Small intestine (tissue), 7 donors: ENCODE data around the gene MBTD1. TPM values are rescaled to one million over a fixed set of nuclear protein-coding genes. Genes with fewer than 3 reads are reported as not detected.

Experiments used
- DNase-seq, 2 donors: peaks; one replicate each; pipeline versions ENCODE4 v3.0.0 to v3.0.0-alpha.2; 2013
- FAIRE-seq: peaks from 2 replicates; lab custom pipeline; 2012; peaks lifted over from hg19 to GRCh38; lab: Jason Lieb, UNC
- H3K27ac ChIP-seq, 3 donors: one replicate each; pipeline ENCODE4 v1.5.1; 2013; ENCODE audit warnings: low read length in 2 of 3, mild to moderate bottlenecking in 2 of 3, control low read depth in 1 of 3, inconsistent platforms in 1 of 3, low read depth in 1 of 3, moderate library complexity in 1 of 3
- H3K27me3 ChIP-seq, 3 donors: one replicate each; pipeline ENCODE4 v1.6.1; 2013; ENCODE audit warnings: low read length in 3 of 3, inconsistent platforms in 1 of 3; ENCODE audit not compliant: control insufficient read depth in 3 of 3, insufficient read depth in 3 of 3
- H3K36me3 ChIP-seq, 3 donors: one replicate each; pipeline ENCODE4 v1.6.1; 2013; ENCODE audit warnings: low read length in 3 of 3, inconsistent platforms in 1 of 3, low read depth in 1 of 3, mild to moderate bottlenecking in 1 of 3, moderate library complexity in 1 of 3; ENCODE audit not compliant: control insufficient read depth in 3 of 3, insufficient read depth in 2 of 3
- H3K4me1 ChIP-seq, 3 donors: one replicate each; pipeline ENCODE4 v1.6.1; 2013; ENCODE audit warnings: low read length in 2 of 3, inconsistent platforms in 1 of 3, low read depth in 1 of 3, mild to moderate bottlenecking in 1 of 3, moderate library complexity in 1 of 3; ENCODE audit not compliant: control insufficient read depth in 3 of 3, insufficient read depth in 2 of 3
- H3K4me3 ChIP-seq, 3 donors: one replicate each; pipeline ENCODE4 v1.5.1; 2013; ENCODE audit warnings: low read length in 3 of 3, control low read depth in 1 of 3, inconsistent platforms in 1 of 3, low read depth in 1 of 3, mild to moderate bottlenecking in 1 of 3, moderate library complexity in 1 of 3
- H3K9me3 ChIP-seq, 2 donors: one replicate each; pipeline ENCODE4 v1.6.1; 2013; ENCODE audit warnings: low read depth in 1 of 2, low read length in 1 of 2; ENCODE audit not compliant: control insufficient read depth in 2 of 2, insufficient read depth in 1 of 2
- WGBS, 3 donors: extraction: QIAGEN DNeasy Blood & Tissue Kit; methylation state at CpG; one replicate each; pipeline ENCODE4 v1.1.7; 2013; 5-methylcytosine and 5-hydroxymethylcytosine counted together
- polyA plus RNA-seq, 4 donors: library from polyadenylated mRNA; stranded (reverse) in 3 of 4; unstranded in 1 of 4; fragments of 200-250 nt in 3 of 4; fragments of 120-200 nt in 1 of 4; gene quantifications; one replicate each; pipeline versions ENCODE4 v1.2.1 to v1.2.3, GENCODE V29; 2013
- donor health status: healthy with polysubstance abuse.
- donor health status: control.
- donor health status: control.
- donor health status: Bipolar disorder and iron deficiency.
- donor health status: healthy.

The MBTD1 gene
- polyA plus RNA-seq, 4 donors: 5.7 to 32.9 (median 7.3) TPM

- no peak for FAIRE-seq
Observed at GRCh38 chr17:51149163-51149562, 110.7 kb downstream of the MBTD1 start.

GRCh38 chr17:51147650-51148049 is 112.2 kb downstream of the MBTD1 start:
- DNase-seq (no peak), FAIRE-seq (no peak)
- no peak overlapping the region for H3K27ac ChIP-seq
- no peaks in the 10 kb centered on the region for H3K9me3 ChIP-seq
- H3K4me3 ChIP-seq: no peak overlapping the region
- no peaks in the 10 kb centered on the region for H3K36me3 ChIP-seq
- no peaks in the 10 kb centered on the region for H3K27me3 ChIP-seq
- H3K4me1 ChIP-seq: peaks cover 0 to 19% (median 3%) of the 10 kb centered on the region in 3 donors
- WGBS, 3 donors: 71 to 74% (median 71%) methylated on average over 4 of the region's 4 CpGs

More at GRCh38 chr17:51149163-51149562, 110.7 kb downstream of the MBTD1 start:
- 92 to 94% (median 94%) methylated on average over 1 to 2 of the region's 2 CpGs for WGBS, 3 donors
- no peak for DNase-seq
- Histone ChIP-seq H3K4me3 (no peak overlapping the region), H3K27ac (no peak overlapping the region), H3K4me1 (peaks cover 0 to 18% (median 0%) of the 10 kb centered on the region in 3 donors), H3K9me3 (no peaks in the 10 kb centered on the region), H3K27me3 (no peaks in the 10 kb centered on the region), H3K36me3 (no peaks in the 10 kb centered on the region)

GRCh38 chr17:51144266-51145022 is 115.4 kb downstream of the MBTD1 start:
- no peak for FAIRE-seq
- DNase-seq: peak; percentile 23 to 52
- H3K4me3 ChIP-seq: no peak overlapping the region
- no peaks in the 10 kb centered on the region for H3K36me3 ChIP-seq
- H3K9me3 ChIP-seq: no peaks in the 10 kb centered on the region
- H3K27me3 ChIP-seq: no peaks in the 10 kb centered on the region
- peak overlapping the region in 2 of 3 donors; percentile 34 to 48 for H3K27ac ChIP-seq
- H3K4me1 ChIP-seq: peaks cover 0 to 17% (median 4%) of the 10 kb centered on the region in 3 donors
- 41 to 55% (median 51%) methylated on average over 6 of the region's 6 CpGs for WGBS, 3 donors

GRCh38 chr17:51142597-51142996 is 117.3 kb downstream of the MBTD1 start:
- H3K27ac ChIP-seq: no peak overlapping the region
- no peak for FAIRE-seq

GRCh38 chr17:51135956-51136355 is 123.9 kb downstream of the MBTD1 start:
- peaks cover 0 to 3% of the 10 kb centered on the region in 2 donors for H3K9me3 ChIP-seq
- H3K4me3 ChIP-seq: no peak overlapping the region
- no peak overlapping the region for H3K27ac ChIP-seq
- peaks cover 4 to 28% (median 5%) of the 10 kb centered on the region in 3 donors for H3K4me1 ChIP-seq
- no peak for FAIRE-seq
- 92 to 95% (median 93%) methylated on average over 3 of the region's 3 CpGs for WGBS, 3 donors
- DNase-seq: no peak
- no peaks in the 10 kb centered on the region for H3K27me3 ChIP-seq
- H3K36me3 ChIP-seq: no peaks in the 10 kb centered on the region

More at GRCh38 chr17:51142597-51142996, 117.3 kb downstream of the MBTD1 start:
- WGBS, 3 donors: 97 to 100% (median 97%) methylated on average over 2 of the region's 2 CpGs
- no peak for DNase-seq
- H3K36me3 ChIP-seq: no peaks in the 10 kb centered on the region
- H3K27me3 ChIP-seq: no peaks in the 10 kb centered on the region
- no peak overlapping the region for H3K4me3 ChIP-seq
- H3K9me3 ChIP-seq: no peaks in the 10 kb centered on the region
- peaks cover 0 to 24% (median 4%) of the 10 kb centered on the region in 3 donors for H3K4me1 ChIP-seq

- Histone ChIP-seq H3K27me3 (no peaks in the 10 kb centered on the region), H3K9me3 (peaks cover 0 to 3% of the 10 kb centered on the region in 2 donors), H3K36me3 (no peaks in the 10 kb centered on the region), H3K27ac (peak overlapping the region in 2 of 3 donors; percentile 36 to 67), H3K4me3 (no peak overlapping the region), H3K4me1 (peaks cover 2 to 23% (median 5%) of the 10 kb centered on the region in 3 donors)
- no peak for FAIRE-seq
- no peak for DNase-seq
- 70 to 83% (median 74%) methylated on average over 2 of the region's 2 CpGs for WGBS, 3 donors
Observed at GRCh38 chr17:51133365-51133764, 126.5 kb downstream of the MBTD1 start.

- H3K9me3 ChIP-seq: peaks cover 0 to 3% of the 10 kb centered on the region in 2 donors
- peaks cover 2 to 28% (median 5%) of the 10 kb centered on the region in 3 donors for H3K4me1 ChIP-seq
- no peaks in the 10 kb centered on the region for H3K36me3 ChIP-seq
- H3K4me3 ChIP-seq: no peak overlapping the region
- no peak for FAIRE-seq
- H3K27ac ChIP-seq: peak overlapping the region in 2 of 3 donors; percentile 36 to 81
- DNase-seq: peak; percentile 51 to 64
- no peaks in the 10 kb centered on the region for H3K27me3 ChIP-seq
Observed at GRCh38 chr17:51132964-51133319, 126.9 kb downstream of the MBTD1 start.

- H3K27me3 ChIP-seq: no peaks in the 10 kb centered on the region
- peaks cover 2 to 59% (median 5%) of the 10 kb centered on the region in 3 donors for H3K4me1 ChIP-seq
- H3K27ac ChIP-seq: no peak overlapping the region
- whole genome bisulfite sequencing, 3 donors: 60 to 76% (median 68%) methylated on average over 3 of the region's 3 CpGs
- DNase-seq: no peak
- H3K36me3 ChIP-seq: no peaks in the 10 kb centered on the region
- no peaks in the 10 kb centered on the region for H3K9me3 ChIP-seq
- FAIRE-seq: no peak
- no peak overlapping the region for H3K4me3 ChIP-seq
Observed at GRCh38 chr17:51128076-51128475, 131.8 kb downstream of the MBTD1 start.
